ENCODE results near the gene ANAPC13.

- TF ChIP-seq CTCF (conservative IDR thresholded peaks at IDR 0.05; ENCODE audit: low read length) = no peak
- TF ChIP-seq EZH2phosphoT487 (IDR thresholded peaks at IDR 0.05; ENCODE audit: borderline replicate concordance) = no peak
Observed at GRCh38 chr3:134446800-134447199, 39.0 kb downstream of the ANAPC13 start.
